ENCODE measurements around the gene RELL2.

RELL2 gene

DNA sequence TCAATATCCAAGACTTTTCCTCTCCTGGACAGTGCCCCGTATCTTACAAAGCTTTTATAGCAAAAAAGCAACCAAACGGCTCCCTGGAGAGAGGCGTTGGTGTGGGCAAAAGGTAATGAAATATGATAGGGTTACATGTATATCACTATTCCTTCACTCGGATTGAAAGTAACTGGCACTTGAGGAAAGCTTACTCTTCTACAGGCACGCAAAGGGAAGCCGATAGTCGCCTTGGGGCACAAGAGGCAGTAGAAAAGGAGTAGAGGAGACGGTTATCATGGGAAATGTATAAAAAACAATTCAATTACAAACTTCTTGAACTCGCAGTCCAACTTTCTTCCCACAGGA is 19.1 kb upstream of the RELL2 start:
- H3K36me3 ChIP-seq (ENCODE audit: insufficient read depth): no peaks in the 10 kb centered on the region
- peak overlapping the region; percentile 72; the same call in 1 of the 2 replicates for H3K9ac ChIP-seq
- H4K20me1 ChIP-seq (ENCODE audit: insufficient read depth): no peaks in the 10 kb centered on the region
- TF ChIP-seq, protein P1, sequence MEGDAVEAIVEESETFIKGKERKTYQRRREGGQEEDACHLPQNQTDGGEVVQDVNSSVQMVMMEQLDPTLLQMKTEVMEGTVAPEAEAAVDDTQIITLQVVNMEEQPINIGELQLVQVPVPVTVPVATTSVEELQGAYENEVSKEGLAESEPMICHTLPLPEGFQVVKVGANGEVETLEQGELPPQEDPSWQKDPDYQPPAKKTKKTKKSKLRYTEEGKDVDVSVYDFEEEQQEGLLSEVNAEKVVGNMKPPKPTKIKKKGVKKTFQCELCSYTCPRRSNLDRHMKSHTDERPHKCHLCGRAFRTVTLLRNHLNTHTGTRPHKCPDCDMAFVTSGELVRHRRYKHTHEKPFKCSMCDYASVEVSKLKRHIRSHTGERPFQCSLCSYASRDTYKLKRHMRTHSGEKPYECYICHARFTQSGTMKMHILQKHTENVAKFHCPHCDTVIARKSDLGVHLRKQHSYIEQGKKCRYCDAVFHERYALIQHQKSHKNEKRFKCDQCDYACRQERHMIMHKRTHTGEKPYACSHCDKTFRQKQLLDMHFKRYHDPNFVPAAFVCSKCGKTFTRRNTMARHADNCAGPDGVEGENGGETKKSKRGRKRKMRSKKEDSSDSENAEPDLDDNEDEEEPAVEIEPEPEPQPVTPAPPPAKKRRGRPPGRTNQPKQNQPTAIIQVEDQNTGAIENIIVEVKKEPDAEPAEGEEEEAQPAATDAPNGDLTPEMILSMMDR (conservative IDR thresholded peaks at IDR 0.05; ENCODE audit: low read depth, low read length): no peak
- peak overlapping the region; percentile 68 for H3K4me2 ChIP-seq
- no peaks in the 10 kb centered on the region for H3K27me3 ChIP-seq (ENCODE audit: insufficient read depth, low read depth)
- H3K79me2 ChIP-seq (ENCODE audit: insufficient read depth, low read depth): peaks cover 51% of the 10 kb centered on the region
- H3K4me1 ChIP-seq (ENCODE audit: low read depth, poor library complexity, severe bottlenecking): peaks cover 21% of the 10 kb centered on the region
- no peak overlapping the region for H3K4me3 ChIP-seq (IDR thresholded peaks at IDR 0.05; ENCODE audit: insufficient read depth, low read depth, low read length)
- no peak overlapping the region for H3K27ac ChIP-seq
- no peak overlapping the region for H2AFZ ChIP-seq (ENCODE audit: low read depth)

DNA sequence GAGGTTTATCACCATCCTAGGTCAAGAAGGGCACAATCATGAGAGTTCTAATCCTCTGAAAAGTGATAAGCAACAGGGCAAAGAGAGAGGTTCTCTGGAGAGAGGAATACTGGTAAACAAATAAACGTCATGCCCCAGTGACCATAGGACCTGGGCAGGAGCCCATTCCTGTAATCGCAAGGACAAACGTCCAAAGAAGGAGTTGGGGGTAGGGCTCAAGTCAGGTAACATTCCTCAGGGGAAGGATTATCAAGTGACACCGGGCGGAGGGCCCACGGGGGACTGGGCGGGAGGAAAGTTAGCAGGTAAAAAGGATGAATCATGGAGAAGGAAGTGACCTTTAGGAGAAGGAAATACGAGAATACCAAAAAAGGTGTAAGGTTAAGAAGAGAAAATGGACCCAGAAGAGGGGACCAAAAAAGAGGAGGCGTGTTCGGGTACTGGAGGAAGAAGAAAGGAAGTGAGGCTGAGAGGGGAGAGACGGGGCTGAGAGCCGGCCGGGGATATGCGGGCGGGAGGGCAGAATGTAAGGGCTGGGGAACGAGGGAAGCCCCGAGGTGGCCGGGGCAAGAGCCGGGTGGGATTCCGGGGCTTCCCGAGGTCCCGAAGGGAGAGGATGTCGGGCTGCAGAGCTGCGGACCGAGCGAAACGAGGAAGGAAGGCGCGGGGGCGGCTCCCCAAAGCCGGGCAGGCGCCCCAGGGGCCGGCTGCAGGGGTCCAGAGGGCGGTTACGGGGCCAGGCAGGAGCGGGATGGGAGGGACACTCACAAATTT is 18.6 kb upstream of the RELL2 start:
- H3K4me1 ChIP-seq (ENCODE audit: low read depth, poor library complexity, severe bottlenecking): peaks cover 24% of the 10 kb centered on the region
- TF ChIP-seq, protein P1 (conservative IDR thresholded peaks at IDR 0.05; ENCODE audit: low read depth, low read length): no peak
- no peaks in the 10 kb centered on the region for H3K27me3 ChIP-seq (ENCODE audit: insufficient read depth, low read depth)
- H3K36me3 ChIP-seq (ENCODE audit: insufficient read depth): no peaks in the 10 kb centered on the region
- H3K79me2 ChIP-seq (ENCODE audit: insufficient read depth, low read depth): peaks cover 46% of the 10 kb centered on the region
- H3K27ac ChIP-seq: peak overlapping the region; percentile 54
- H2AFZ ChIP-seq (ENCODE audit: low read depth): peak overlapping the region; percentile 69; the same call in 1 of the 2 replicates
- H3K9ac ChIP-seq: peak overlapping the region; percentile 72
- no peak overlapping the region for H3K4me3 ChIP-seq (IDR thresholded peaks at IDR 0.05; ENCODE audit: insufficient read depth, low read depth, low read length)
- H4K20me1 ChIP-seq (ENCODE audit: insufficient read depth): no peaks in the 10 kb centered on the region
- peak overlapping the region; percentile 68 for H3K4me2 ChIP-seq

DNA sequence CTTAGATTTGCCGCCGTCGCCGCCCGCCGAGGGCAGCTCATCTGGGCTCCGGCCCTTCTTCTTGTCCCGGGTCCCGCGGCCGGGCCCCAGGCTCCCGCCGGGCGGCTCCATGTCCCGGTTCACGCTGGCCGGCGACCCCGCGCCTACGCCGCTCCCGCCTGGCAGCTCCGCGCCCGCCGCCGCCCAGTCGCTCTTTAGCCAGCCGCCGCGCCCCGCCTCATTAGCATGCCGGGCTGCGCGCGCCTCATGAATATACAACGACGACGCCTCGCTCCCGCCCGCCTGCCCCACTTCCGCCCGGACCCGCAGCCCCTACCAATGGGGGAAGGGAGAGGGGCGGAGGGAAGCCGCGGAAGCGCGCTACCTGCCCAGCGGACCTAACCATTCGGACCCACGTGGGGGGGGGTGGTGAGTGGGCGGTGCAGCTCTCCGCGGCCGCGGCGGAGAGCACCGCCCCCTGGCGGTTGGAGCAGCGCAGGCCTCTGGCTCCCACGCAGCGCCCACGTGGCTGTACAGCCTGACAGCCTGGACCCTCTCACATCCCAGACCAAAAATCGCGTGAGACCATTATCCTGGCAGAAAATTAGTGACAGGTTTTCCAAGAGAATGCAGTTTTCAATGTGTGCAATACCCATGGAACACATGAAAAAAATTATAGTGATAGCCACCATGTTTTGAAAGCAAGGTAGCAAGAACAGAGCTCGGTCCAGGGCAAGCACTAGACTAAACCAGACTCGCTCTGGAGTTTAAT is 17.8 kb upstream of the RELL2 start, which contains the start of gene DIAPH1:
TSS of gene DIAPH1 (minus strand) at position 197 of the 751 bp plus-strand sequence. CDS start at position 111, 86 bp downstream.
- H3K9ac ChIP-seq: peak within 1 kb of the TSS; percentile 72
- peak within 1 kb of the TSS; percentile 54 for H3K27ac ChIP-seq
- no peak within 1 kb of the TSS for H3K4me3 ChIP-seq (IDR thresholded peaks at IDR 0.05; ENCODE audit: insufficient read depth, low read depth, low read length)
- H3K79me2 ChIP-seq (ENCODE audit: insufficient read depth, low read depth): peaks cover 38% of the 10 kb centered on the region
- peak within 1 kb of the TSS; percentile 73 for H2AFZ ChIP-seq (ENCODE audit: low read depth)
- peak within 1 kb of the TSS; percentile 68 for H3K4me2 ChIP-seq
- H3K27me3 ChIP-seq (ENCODE audit: insufficient read depth, low read depth): no peaks in the 10 kb centered on the region
- H3K36me3 ChIP-seq (ENCODE audit: insufficient read depth): no peaks in the 10 kb centered on the region
- TF ChIP-seq, protein P1 (conservative IDR thresholded peaks at IDR 0.05; ENCODE audit: low read depth, low read length): peak; percentile 88
- H3K4me1 ChIP-seq (ENCODE audit: low read depth, poor library complexity, severe bottlenecking): peaks cover 32% of the 10 kb centered on the region
- no peaks in the 10 kb centered on the region for H4K20me1 ChIP-seq (ENCODE audit: insufficient read depth)

DNA sequence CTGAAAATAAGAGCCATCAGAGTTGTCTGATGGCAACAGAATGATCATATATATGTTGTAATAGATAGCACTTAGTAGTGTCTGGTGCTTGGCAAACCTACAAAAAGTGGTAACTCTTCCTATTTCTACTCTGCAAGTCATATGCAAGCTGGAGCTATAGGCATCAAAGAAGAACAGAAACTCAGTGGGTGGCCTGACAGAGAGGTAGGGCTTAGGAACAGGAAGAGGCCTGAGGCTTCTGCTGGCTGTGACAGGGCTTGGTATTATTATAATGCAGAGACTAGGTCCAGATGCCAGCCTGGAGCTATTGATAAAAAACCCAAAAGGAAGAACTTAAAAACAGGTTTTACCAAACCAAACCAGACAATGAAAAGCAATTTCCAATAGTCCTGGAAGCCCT is 13.6 kb upstream of the RELL2 start:
- Histone ChIP-seq H3K9ac (no peak overlapping the region), H3K4me3 (IDR thresholded peaks at IDR 0.05; ENCODE audit: insufficient read depth, low read depth, low read length) (no peak overlapping the region), H3K27me3 (ENCODE audit: insufficient read depth, low read depth) (no peaks in the 10 kb centered on the region), H3K79me2 (ENCODE audit: insufficient read depth, low read depth) (no peaks in the 10 kb centered on the region), H3K27ac (no peak overlapping the region), H3K36me3 (ENCODE audit: insufficient read depth) (0 out of 2 replicates have a peak, but pooled peaks cover 4% of the 10 kb centered on the region), H3K4me2 (no peak overlapping the region), H2AFZ (ENCODE audit: low read depth) (no peak overlapping the region), H3K4me1 (ENCODE audit: low read depth, poor library complexity, severe bottlenecking) (peaks cover 18% of the 10 kb centered on the region), H4K20me1 (ENCODE audit: insufficient read depth) (no peaks in the 10 kb centered on the region)
- TF ChIP-seq, protein P1 (conservative IDR thresholded peaks at IDR 0.05; ENCODE audit: low read depth, low read length): no peak

All from KMS-11 (cell line).